CD14-positive monocyte (primary cell): ENCODE results near the gene DDX5. TPM values are rescaled to one million over a fixed set of nuclear protein-coding genes. Genes with fewer than 3 reads are reported as not detected.
"Not testable (repeated sequence)": the region's sequence is repeated elsewhere in the genome, so short reads cannot be mapped to it uniquely, and the experiment has no call there.

Source experiments
- DNase-seq, 3 donors: peaks; one replicate each; pipeline ENCODE4 v3.0.0-alpha.2; 2011 to 2022
- H2AFZ ChIP-seq: 2 replicates; pipeline ENCODE4 v1.6.0; 2012; ENCODE audit warnings: mild to moderate bottlenecking, low read depth, low read length, inconsistent platforms; ENCODE audit not compliant: insufficient read depth, poor library complexity, severe bottlenecking
- H3K27ac ChIP-seq, 2 donors: 1 replicate in 1 of 2; 2 replicates in 1 of 2; pipeline ENCODE4 v1.5.1; 2012 to 2013; ENCODE audit warnings: low read length in 2 of 2, control low read depth in 1 of 2, inconsistent platforms in 1 of 2, low read depth in 1 of 2, mild to moderate bottlenecking in 1 of 2
- H3K27me3 ChIP-seq, 2 donors: one replicate each; pipeline versions ENCODE4 v1.6.0 to v1.6.1; 2011 to 2013; ENCODE audit warnings: low read length in 2 of 2; ENCODE audit not compliant: control insufficient read depth in 2 of 2, insufficient read depth in 2 of 2
- H3K36me3 ChIP-seq, 2 donors: replicated peaks in 1 of 2; 1 replicate in 1 of 2; 2 replicates in 1 of 2; pipeline versions ENCODE4 v1.5.1 to v1.6.1; 2012 to 2013; ENCODE audit warnings: low read length in 2 of 2, control low read depth in 1 of 2, inconsistent platforms in 1 of 2, mild to moderate bottlenecking in 1 of 2; ENCODE audit not compliant: insufficient read depth in 2 of 2, control insufficient read depth in 1 of 2
- H3K4me1 ChIP-seq, 2 donors: 1 replicate in 1 of 2; 2 replicates in 1 of 2; pipeline versions ENCODE4 v1.5.1 to v1.6.1; 2012 to 2013; ENCODE audit warnings: low read length in 2 of 2, control low read depth in 1 of 2, inconsistent platforms in 1 of 2, mild to moderate bottlenecking in 1 of 2, moderate library complexity in 1 of 2; ENCODE audit not compliant: insufficient read depth in 2 of 2, control insufficient read depth in 1 of 2
- H3K4me2 ChIP-seq: replicated peaks from 2 replicates; pipeline ENCODE3; 2012; ENCODE audit warnings: low read length, moderate library complexity, mild to moderate bottlenecking; ENCODE audit not compliant: poor library complexity, severe bottlenecking; ENCODE audit errors: extremely low read depth
- H3K4me3 ChIP-seq, 3 experiments: fragments of 200-600 bp in 1 of 3; sonication (generic) in 1 of 3; replicated peaks in 1 of 3; 1 replicate in 2 of 3; 2 replicates in 1 of 3; pipeline ENCODE4 v1.5.1; 2011 to 2013; ENCODE audit warnings: low read length in 3 of 3, mild to moderate bottlenecking in 3 of 3, control low read depth in 2 of 3, low read depth in 2 of 3, inconsistent platforms in 1 of 3, moderate library complexity in 1 of 3
- H3K79me2 ChIP-seq: 2 replicates; pipeline ENCODE4 v1.6.0; 2012; ENCODE audit warnings: mild to moderate bottlenecking, control low read depth, inconsistent platforms, low read length, moderate library complexity; ENCODE audit not compliant: insufficient read depth
- H3K9ac ChIP-seq: 2 replicates; pipeline ENCODE4 v1.6.0; 2017; ENCODE audit warnings: low read length, mild to moderate bottlenecking; ENCODE audit not compliant: insufficient read depth, poor library complexity, severe bottlenecking
- H3K9me3 ChIP-seq, 2 donors: replicated peaks in 1 of 2; 1 replicate in 1 of 2; 2 replicates in 1 of 2; pipeline versions ENCODE4 v1.5.1 to v1.6.1; 2012 to 2013; ENCODE audit warnings: low read length in 2 of 2, control low read depth in 1 of 2; ENCODE audit not compliant: control insufficient read depth in 1 of 2, insufficient read depth in 1 of 2
- H4K20me1 ChIP-seq: 2 replicates; pipeline ENCODE4 v1.6.0; 2012; ENCODE audit warnings: mild to moderate bottlenecking, low read length, control low read depth, moderate library complexity; ENCODE audit not compliant: insufficient read depth
- H3K27ac Mint-ChIP-seq, 7 donors: one replicate each; pipeline ENCODE4 v1.8.0; 2020; ENCODE audit warnings: mild to moderate bottlenecking in 7 of 7, mixed read lengths in 7 of 7, moderate library complexity in 6 of 7, inconsistent platforms in 2 of 7
- H3K27me3 Mint-ChIP-seq, 3 donors: one replicate each; pipeline ENCODE4 v1.8.0; 2021 to 2022; ENCODE audit warnings: low read depth in 3 of 3, mild to moderate bottlenecking in 3 of 3, mixed read lengths in 3 of 3, moderate library complexity in 3 of 3, inconsistent platforms in 1 of 3
- H3K36me3 Mint-ChIP-seq, 2 donors: one replicate each; pipeline ENCODE4 v1.8.0; 2020; ENCODE audit warnings: mixed read lengths in 2 of 2, inconsistent platforms in 1 of 2, mild to moderate bottlenecking in 1 of 2
- H3K4me1 Mint-ChIP-seq: one replicate; pipeline ENCODE4 v1.8.0; 2020; ENCODE audit warnings: mild to moderate bottlenecking, mixed read lengths
- H3K4me3 Mint-ChIP-seq, 2 donors: one replicate each; pipeline ENCODE4 v1.8.0; 2020; ENCODE audit warnings: mild to moderate bottlenecking in 2 of 2, mixed read lengths in 2 of 2, moderate library complexity in 1 of 2
- H3K9me3 Mint-ChIP-seq, 7 donors: one replicate each; pipeline ENCODE4 v1.8.0; 2020 to 2022; ENCODE audit warnings: mixed read lengths in 7 of 7, mild to moderate bottlenecking in 6 of 7, moderate library complexity in 6 of 7, inconsistent platforms in 2 of 7
- CTCF ChIP-seq: fragments of 200-600 bp; IDR thresholded peaks from one replicate; pipeline ENCODE4 v1.8.0; 2022; ENCODE audit warnings: antibody characterized with exemption, mild to moderate bottlenecking
- WGBS: methylation state at CpG from one replicate; pipeline ENCODE4 v1.1.5; 2013; ENCODE audit warnings: missing lambda C conversion rate; ENCODE audit not compliant: insufficient coverage; 5-methylcytosine and 5-hydroxymethylcytosine counted together
- intact Hi-C, 2 donors: fragments of 100-400 bp; cut with micrococcal nuclease; formaldehyde crosslinking; loops; one replicate each; pipeline versions ENCODE4 v1.15.0 to v1.15.1; 2023
- polyA plus RNA-seq, 3 donors: library from polyadenylated mRNA; depleted of rRNA in 1 of 3; unstranded in 2 of 3; stranded (reverse) in 1 of 3; fragments of 300-500 nt in 2 of 3; fragments of >200 nt in 1 of 3; fragmentation: Illumina TruSeq in 2 of 3; gene quantifications; 1 replicate in 2 of 3; 2 replicates in 1 of 3; pipeline ENCODE4 v1.2.3, GENCODE V29; 2012 to 2021

The DDX5 gene
- polyA plus RNA-seq, 3 donors = 642 to 2,061 (median 777) TPM

GRCh38 chr17:64496348-64496785, 9.7 kb downstream of the DDX5 start:
- Histone ChIP-seq H3K27ac (peak overlapping the region; percentile 90 to 97), H2AFZ (peak overlapping the region; percentile 69), H3K4me3 (peak overlapping the region; percentile 57 to 84 (median 70)), H3K4me1 (peaks cover 35 to 44% of the 10 kb centered on the region in 2 donors), H4K20me1 (peaks cover 42% of the 10 kb centered on the region), H3K79me2 (peaks cover 83% of the 10 kb centered on the region), H3K9me3 (no peaks in the 10 kb centered on the region), H3K9ac (peak overlapping the region; percentile 78), H3K4me2 (peak overlapping the region; percentile 85), H3K27me3 (no peaks in the 10 kb centered on the region), H3K36me3 (peaks cover 46% of the 10 kb centered on the region in 2 donors)
- Mint-ChIP-seq H3K4me3 (peak overlapping the region; percentile 99 to 100), H3K27me3 (peaks cover 0 to 2% (median 0%) of the 10 kb centered on the region in 3 donors), H3K4me1 (peaks cover 54% of the 10 kb centered on the region), H3K27ac (peak overlapping the region; percentile 96 to 99 (median 98)), H3K9me3 (peaks cover 0 to 1% (median 0%) of the 10 kb centered on the region in 7 donors), H3K36me3 (peaks cover 43 to 54% of the 10 kb centered on the region in 2 donors)
- 0% methylated on average over 15 of the region's 20 CpGs for WGBS
- TF ChIP-seq CTCF = no peak
- no peak for DNase-seq
- intact Hi-C loops = loop anchor here in 1 of 2 donors (10.0 kb wide), 1 partner anchor 192 kb away; no protein-coding TSS in a partner anchor

GRCh38 chr17:64495300-64495699, 10.8 kb downstream of the DDX5 start:
- not testable (repeated sequence) for H3K27me3 Mint-ChIP-seq, DNase-seq, H3K9me3 ChIP-seq, H3K27me3 ChIP-seq, H3K9me3 Mint-ChIP-seq, H3K27ac ChIP-seq, H3K9ac ChIP-seq, H2AFZ ChIP-seq
- Histone ChIP-seq H3K4me2 (peak overlapping the region; percentile 85), H3K36me3 (peaks cover 40 to 42% of the 10 kb centered on the region in 2 donors), H3K4me1 (peaks cover 38 to 49% of the 10 kb centered on the region in 2 donors), H3K79me2 (peaks cover 77% of the 10 kb centered on the region), H4K20me1 (peaks cover 31% of the 10 kb centered on the region), H3K4me3 (peak overlapping the region in 1 of 3 experiments; percentile 84)
- Mint-ChIP-seq H3K4me1 (peaks cover 54% of the 10 kb centered on the region), H3K27ac (peak overlapping the region in 3 of 7 donors; percentile 21 to 96 (median 50)), H3K4me3 (peak overlapping the region in 1 of 2 donors; percentile 65), H3K36me3 (peaks cover 37 to 48% of the 10 kb centered on the region in 2 donors)
- WGBS = no CpG with 5 or more reads among the region's 5 CpGs
- intact Hi-C loops = loop anchor here in 1 of 2 donors (10.0 kb wide), 1 partner anchor 190 kb away; no protein-coding TSS in a partner anchor
